Left forelimb (tissue), 1 donor: ENCODE results near the gene ABLIM2.

Experiments
- DNase-seq: peaks from one replicate; pipeline ENCODE4 v3.0.0-alpha.2; 2018; ENCODE audit warnings: low spot score

The ABLIM2 gene

DNA sequence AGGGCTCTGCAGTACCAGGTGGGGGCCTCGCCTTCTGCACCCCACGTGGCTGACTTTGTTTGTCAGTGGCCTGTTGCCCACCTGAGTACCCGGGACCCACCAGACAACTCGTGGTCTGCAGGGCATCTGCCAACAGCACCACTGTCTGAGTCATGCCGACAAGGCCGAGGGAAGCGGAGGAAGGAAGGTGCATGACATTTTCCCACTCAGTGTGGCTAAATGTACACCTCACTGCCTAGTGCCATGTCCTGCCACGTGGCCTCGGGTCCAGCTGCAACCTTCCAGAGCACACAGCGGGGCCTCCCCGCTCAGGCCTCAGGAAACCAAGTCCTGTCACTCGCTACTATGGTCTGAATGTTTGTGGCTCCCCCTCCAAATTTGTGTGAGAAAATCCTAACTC, 22.1 kb downstream of the ABLIM2 start:
- DNase-seq: no peak

DNA sequence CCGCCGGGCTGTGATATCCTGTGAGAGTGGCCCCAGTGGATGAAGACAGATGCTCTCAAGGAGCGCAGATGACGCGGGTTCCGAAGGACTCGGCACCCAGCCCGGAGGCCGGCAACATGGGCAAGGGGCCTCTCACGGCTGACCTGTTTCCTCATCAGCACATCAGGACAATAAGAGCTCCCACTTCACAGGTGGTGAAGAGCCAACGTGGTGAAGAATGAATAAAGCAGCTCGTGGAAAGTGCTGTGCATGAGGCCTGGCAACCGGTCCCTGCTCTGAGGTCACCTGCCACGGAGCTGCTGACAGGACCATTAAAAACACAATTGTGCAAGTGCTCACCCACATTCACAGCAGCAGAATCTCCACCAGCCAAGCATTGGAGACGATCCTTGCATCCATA, 22.9 kb downstream of the ABLIM2 start:
- no peak for DNase-seq

DNA sequence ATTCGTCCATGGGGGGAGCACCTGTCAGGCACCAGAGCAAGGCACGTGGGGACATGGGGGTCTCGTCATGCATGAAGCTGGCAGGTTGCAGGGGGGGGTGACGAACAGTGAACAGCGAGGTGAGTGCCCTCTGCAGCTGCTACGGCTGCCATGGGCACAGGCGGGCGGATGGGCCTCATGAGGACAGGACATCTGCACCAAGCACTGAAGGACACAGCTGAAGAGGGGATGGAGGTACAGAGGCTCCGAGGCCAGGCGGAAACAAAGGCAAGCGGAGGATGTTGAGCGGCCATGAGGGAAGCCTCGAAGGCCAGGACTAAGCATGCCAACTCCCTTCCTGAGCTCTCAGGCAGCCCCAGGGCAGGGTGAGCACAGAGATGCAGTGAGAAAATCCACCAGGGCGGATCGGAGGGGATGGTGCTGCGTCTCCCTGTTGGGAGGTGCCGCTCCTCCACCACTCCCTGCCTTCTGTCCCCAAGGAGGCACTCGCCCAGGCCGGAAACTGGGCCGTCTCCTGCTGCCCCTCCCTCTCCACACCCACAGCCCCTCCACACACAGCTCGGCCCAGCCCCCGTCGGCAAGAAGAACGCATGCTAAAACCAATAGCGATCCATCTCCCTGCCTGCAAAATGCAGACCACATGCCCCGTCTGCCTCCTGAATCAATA, 24.6 kb downstream of the ABLIM2 start:
- no peak for DNase-seq

DNA sequence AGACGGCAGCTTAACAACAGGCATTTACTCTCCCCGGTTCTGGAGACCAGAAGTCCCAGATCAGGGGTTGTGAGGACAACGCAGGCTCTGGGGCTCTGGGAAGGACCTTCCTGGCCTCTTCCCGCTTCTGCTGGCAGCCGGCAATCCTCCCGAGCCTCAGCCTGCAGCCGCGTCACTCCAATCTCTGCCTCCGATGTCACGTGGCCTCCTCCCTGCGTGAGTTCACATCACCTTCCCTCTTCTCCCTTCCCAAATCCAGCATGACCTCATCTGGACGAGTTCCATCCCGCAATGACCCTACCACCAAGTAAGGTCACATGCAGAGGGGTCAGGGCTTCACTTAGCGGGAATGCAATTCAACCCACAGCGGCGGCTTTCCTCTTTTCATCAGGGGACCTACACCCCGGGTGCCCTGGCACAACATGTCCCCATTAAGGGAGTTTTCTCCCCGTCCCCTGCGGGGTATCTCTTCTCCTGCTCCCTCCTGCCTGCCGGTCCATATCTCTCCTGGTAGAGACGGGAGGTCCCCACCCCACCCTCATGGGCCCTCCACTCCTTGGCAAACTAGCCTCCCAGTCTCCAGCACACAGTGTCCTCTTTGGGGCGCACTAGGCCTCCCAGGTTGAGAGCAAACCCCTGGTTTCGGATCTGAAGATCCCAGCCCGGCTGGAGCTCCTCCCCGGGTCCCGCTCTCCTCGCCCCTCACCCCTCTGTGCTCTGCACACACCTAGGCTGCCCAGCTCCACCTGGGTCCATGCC, 25.5 kb downstream of the ABLIM2 start:
- DNase-seq: no peak

DNA sequence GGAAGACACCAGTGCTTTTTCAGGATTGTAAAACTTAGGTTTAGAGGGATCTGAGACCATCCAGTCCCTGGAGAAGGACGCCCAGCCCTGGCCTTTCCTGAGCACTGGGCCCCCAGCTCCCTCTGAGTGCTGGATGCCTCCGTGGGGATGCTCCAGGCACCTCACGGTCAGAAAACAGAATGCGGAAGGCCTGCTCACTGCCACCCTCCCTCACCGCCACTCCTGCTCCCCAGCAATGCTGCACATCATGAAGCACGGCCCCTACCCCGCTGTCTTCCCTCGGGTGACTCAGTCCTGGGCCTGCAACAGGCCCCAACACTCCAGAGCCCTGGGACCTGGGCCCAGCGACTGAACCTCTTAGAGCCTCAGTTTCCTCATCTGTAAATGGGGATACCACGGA, 26.2 kb downstream of the ABLIM2 start:
- no peak for DNase-seq

DNA sequence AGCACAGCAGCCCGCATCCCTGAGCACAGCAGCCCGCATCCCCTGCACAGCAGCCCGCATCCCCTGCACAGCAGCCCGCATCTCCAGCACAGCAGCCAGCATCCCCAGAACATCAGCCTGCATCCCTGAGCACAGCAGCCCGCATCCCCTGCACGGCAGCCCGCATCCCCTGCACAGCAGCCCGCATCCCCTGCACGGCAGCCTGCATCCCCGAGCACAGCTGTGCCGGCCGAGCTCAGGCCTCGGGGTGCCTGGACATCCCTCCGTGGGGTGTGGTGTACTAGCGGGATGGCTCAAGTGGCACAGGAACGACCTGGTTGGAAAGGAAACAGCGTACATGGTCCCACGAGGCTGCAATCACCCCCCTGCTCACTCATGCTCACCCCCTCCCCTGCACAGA, 26.8 kb downstream of the ABLIM2 start:
- no peak for DNase-seq

DNA sequence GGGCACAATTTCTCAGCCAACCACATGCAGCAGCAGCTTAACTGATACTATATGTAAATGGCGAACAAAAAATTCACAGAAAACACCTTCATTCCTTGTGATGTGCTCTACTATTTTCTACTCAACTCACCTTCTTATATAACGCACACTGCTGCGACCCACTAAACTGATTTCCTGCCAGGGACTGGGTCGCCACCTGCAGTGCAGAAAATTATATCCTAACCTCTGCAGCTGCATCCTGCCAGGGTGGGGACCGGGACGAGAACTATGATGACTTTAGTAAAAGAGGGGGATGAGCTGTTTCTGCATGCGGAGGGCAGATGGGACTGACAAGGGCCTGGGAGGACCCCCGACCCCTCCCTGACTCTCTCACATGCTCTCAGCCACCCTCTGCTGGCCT, 27.4 kb downstream of the ABLIM2 start:
- no peak for DNase-seq

DNA sequence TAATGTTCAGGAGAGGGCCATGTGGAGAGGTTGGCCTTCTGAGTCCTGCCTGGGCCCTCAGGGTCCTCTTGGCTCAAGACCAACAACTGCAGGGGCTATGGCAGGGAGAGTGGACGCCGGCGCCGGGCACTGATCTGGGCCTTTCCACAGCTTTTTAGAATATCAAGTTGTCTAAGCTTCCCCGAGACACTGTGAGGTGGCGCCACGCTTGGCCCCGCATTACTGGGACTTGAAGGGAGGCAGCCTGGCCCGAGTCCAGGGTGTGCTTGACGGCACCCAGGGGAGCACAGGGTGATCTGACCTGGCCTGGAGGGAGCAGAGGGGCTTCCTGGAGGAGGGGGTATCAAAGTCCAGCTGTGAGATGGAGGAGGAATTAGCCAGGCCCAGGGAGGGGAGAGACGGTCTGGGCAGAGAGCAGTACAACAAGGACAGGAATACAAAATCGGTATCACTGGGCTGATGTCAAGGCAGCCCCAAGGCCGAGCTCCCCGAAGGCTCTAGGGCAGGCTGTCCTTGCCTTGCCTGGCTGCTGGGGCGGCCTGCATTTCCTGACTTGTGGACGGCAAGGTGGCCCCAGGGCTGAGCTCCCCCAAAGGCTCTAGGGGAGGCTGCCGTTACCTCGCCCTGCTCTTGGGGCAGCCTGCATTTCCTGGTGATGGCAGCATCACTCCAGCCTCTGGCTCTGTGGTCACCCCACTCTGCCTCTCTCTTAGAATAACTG, 28.1 kb downstream of the ABLIM2 start:
- no peak for DNase-seq

DNA sequence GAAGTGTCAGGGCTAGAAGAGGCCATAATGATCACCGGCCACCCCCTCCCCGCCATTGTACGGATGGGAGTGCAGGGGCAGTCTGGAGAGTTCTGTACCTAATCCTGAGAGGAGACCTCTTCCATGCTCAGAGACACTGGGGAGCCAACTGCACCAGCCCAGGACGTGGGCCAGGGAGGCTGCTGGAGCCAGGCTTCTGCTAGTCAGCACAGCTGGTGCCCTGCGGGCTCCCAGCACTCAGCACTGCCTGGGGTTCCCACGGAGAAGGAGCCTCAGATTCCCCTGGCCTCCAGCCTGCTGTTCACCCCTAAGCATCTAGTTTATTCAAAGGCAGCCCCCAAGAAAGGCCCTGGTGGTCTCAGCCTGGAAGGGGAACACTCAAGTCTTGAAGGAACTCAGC, 28.8 kb downstream of the ABLIM2 start:
- no peak for DNase-seq

DNA sequence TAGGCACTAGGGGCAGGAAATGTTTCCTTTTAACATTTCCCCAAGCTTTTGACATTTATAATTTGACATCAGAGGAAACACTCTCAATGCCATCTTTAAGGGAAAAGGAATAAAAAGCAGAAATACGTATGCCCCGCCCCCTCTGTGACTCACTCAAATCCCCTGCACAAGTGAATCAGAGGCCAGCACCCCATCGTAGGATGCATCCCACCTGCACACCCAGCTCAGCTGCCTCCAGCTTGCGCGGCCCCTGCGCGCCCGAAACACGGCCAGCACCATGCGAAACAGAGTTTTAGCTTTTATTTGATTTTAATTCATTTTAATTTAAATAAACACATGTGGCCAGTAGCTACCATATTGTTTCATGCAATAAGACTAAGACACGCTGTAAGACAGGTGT, 29.5 kb downstream of the ABLIM2 start:
- no peak for DNase-seq

DNA sequence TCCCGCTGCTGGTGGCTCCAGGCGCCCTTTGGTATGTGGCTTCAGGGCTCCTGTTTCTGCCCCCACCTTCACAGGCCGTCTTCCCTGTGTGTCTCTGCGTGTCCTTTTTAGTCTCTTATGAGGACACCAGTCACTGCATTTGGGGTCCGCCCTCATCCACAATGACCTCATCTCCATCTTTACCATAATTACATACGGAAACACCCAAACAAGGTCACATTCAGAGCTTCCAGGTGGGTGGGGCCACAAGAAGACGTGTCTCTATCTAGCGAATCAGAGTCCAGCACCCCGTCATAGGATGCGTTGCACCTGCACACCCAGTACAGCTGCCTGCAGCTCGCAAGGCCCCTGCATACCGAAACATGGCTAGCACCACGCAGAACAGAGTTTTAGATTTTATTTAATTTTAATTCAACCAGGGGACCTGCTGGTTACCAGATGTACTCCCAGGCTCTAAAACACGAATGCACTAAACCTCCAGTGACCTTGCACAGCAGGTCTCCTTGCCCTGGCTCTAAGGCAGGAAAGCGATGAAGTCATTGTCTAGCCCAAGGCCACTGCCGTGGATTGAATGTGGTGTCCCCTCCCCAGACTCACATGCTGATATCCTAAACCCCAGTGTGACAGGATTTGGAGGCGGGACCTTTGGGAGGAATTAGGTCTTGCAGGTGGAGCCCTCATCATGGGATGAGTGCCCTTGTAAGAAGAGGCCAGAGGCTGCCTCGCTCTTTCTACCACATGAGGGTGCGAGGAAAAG, 30.3 kb downstream of the ABLIM2 start:
- no peak for DNase-seq

DNA sequence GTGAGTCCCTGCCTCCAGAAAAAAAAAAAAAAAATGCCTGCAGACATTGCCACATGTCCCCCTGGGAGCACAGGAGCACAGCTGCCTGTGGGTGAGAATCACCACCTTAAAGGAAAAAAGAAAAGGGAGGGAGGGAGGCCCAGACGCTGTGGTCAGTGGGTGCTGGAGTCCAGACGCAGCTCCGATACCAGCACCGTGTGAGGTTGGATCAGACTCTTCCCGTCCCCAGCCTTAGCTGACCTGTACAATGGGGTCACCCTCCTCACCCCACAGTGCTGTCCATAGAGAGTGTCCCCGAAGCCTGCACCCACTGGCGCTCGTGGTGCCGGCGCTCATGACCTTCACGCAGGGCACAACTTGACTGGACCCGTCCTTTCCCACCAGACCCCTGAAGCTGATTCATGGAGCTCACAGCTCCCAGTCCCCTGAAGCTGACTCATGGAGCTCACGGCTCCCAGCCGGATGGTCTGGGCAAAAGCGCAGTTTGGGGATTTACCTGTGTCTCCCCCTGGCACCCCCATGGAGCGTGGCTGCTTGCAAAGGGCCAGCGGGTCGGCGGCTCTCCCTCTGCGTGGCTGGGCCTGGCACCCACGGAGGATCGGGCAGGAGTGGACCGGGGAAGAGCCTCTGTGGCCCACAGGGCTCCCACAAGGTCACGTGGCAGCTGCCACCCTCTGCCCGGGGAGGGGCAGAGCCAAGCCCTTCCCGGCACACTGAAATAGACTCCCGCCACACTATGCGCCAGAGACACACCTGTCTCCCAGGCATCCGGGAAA, 31.4 kb downstream of the ABLIM2 start:
- no peak for DNase-seq

DNA sequence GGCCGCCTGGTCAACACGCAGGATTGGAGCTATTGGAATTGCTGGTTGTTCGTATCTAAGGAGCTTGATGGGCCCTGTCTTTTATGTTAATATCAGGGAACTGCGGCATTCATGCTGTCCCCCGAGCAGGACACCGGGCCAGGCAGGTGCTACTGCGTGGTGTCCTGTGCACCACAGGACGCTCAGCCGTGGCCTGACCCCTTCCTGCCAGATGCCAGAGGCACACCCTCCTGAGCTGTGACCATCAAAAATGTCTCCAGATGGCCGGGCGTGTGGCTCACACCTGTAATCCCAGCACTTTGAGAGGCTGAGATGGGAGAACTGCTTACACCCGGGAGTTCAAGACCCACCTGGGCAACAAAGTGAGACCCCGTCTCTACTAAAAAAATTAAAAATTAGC, 32.1 kb downstream of the ABLIM2 start:
- no peak for DNase-seq

DNA sequence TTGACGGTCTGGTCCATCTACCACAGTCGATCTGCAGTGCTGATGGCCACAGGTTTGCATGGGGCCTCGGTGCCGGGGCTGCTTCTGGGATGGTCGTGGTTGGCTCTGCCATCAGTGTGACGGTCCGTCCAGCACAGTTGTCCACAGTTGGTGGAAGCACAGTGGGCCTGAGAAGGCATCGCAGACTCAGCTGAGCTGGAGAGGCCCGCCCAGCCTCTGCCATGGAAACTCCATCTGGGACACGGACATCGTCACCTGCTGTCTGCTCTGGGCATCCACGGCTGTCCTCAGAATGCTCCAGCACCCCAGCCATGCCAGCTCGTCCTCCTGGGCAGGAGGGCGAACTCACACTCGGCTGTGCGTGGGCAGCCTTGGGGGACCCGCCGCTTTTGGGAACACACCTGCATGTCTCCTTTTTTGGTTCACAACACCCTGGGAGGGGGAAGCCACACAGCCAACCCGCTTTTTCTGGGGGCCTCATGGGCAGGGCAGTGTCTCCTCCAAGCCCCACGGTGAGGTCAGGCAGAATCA, 33.0 kb downstream of the ABLIM2 start:
- no peak for DNase-seq

DNA sequence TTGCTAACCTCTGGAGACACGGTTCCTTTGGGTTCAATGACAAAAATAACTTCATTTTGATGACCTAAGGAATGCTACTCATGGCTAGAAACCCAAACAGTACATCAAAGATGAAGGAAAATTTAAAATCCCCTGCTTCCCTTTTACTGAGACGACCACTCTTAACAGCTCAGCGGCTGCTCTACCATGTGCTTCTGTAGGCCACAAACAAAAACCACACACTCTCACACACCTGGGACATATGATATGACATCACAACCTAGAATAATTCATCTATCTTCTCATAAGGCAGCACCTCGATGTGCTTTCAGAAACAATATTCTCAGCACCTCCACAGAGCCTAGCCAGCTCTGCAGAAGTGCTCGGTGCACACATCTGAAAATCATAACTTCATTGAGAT, 34.7 kb downstream of the ABLIM2 start:
- DNase-seq: no peak

DNA sequence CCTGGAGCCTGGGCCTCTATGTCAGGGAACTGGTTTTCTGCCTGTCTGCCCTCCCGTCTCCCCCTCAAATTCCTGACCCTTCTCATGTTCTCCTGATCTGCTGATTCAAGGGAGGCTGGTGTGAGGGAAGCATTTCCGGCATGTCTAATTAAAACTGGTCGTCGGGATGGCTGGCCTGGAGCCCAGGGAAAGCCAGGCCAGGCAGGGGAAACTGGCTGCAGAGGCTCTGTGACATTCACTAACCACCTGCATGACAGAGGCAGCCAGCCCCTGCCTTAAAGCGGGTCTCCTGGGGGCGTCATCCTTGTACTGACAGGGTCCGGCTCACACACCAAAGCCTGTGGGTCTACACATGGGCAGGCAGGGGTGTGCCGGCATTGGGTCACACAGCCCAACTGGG, 35.2 kb downstream of the ABLIM2 start:
- no peak for DNase-seq

DNA sequence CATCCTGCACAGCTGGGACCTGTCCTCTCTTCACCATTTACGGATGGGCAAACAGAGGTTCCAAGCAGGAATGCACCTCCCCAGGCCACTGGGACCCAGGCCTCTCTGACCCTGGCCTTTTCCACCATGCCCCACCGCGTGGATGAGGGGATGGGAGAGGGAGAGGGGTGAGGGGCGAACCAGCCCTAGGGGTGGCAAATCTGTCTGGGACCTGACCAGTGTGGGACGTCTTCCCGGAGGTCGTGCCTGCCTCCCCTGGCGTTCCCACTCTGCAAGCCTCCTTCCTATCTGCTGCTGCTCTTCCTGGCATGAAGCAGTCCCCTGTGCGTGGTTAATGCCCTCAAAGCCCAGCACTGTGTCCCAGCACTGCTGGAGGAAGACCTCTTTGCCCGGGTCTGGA, 35.9 kb downstream of the ABLIM2 start:
- no peak for DNase-seq

DNA sequence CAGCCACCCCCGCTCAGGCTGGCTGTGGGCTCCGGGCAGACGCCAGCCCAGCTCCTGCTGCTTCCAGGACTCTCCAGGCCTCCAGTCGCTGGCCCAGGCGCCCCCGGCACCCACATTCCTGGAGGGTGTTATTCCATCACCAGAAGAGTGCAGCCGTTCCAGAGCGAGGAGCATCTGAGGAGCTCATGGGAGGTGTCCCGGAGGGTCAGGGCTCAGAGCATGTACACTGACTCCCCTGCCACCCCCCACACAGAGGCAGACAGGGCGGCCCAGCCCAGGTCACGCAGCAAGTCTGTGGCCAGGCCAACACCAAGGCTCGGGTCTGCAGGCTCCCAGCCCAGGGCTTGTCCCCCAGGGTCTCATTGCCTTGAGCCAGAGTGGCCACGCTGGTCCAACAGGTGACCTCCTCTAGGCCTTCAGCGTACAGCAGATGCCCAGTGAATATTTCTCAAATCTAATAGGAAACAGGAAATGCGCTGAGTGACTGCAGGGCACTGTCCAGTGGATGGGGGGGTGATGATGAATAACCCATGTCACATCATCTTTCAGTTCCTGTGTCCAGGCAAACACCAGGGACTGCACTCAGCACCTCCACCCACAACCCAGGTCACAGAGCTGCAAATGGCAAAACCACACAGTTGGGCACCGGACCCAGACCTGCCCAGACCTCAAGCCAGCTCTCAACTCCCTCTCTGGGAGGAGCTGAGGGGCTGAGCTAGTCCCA, 37.2 kb downstream of the ABLIM2 start:
- no peak for DNase-seq

DNA sequence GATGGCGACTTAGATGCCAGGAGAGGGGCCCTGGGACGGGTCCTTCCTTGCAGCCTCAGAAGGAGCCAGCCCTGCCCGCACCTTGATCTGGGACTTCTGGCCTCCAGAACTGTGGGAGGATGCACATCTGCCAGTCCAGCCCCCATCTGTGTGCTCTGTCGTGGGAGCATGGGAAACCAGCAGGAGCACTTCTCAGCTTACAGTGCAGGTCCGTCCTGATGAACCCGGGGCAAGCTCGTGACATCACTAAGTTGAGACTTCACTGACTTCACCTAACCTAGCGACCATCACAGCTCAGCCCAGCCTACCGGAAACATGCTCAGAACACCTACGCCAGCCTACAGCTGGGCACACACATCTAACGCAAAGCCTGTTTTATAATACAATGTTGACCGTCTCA, 38.1 kb downstream of the ABLIM2 start:
- no peak for DNase-seq

DNA sequence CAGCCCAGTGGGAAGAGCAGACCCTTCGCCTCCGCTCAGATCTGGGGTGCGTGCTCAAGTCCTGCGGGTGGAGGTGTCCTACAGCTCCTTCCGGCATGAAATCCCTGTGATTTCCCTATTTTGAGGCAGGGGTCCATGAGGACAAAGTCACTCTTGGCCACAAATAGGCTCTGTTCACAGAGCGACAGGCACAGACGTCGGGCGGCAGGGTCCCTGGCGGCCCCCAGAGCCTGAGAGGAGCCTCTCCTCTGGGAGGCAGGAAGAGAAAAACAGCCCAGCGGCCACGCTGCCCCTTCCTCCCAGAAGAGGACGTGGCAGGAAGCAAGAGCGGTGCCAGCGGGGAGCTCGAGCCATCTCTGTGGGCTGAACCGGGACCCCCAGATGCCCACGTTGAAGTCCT, 38.7 kb downstream of the ABLIM2 start:
- DNase-seq: no peak

DNA sequence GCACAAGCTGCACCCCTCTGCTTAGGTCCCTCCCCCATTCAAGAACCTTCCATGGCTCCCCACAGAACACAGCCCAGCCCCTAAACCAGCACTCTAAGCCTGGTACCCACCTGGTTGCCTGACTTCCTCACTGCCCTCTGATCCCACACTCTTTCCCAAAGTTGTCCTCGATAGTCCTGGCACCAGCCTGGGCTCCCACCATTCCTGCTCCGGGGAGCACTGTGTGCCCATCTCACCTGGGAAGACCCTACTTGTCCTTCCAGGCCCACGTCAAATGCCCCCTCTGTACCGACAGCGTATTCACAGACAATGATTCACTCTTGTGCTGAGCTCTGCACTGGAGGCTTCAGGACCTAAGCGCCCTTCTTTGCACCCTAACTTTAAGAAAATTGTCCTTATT, 40.1 kb downstream of the ABLIM2 start:
- no peak for DNase-seq
